HCT116 (cell line): ENCODE data around the gene FGF14. TPM values are rescaled to one million over a fixed set of nuclear protein-coding genes. Genes with fewer than 3 reads are reported as not detected.

Experiments
- ATAC-seq: fragments of 200-7000 bp; cut with Tn5 transposase; 2 replicates; pipeline ENCODE4 v1.9.1; 2020; ENCODE audit warnings: mild to moderate bottlenecking, moderate library complexity
- BruUV-seq: library from RNA; stranded (reverse); fragments of 400-500 nt; replicated peaks from 2 replicates; lab custom pipeline; 2021; lab: Mats Ljungman, UMichigan
- CTCF ChIA-PET: fragments of 300-600 bp; sonication (Branson Sonifier 250); formaldehyde crosslinking; loops from one replicate; lab custom pipeline; 2021; ENCODE audit warnings: antibody characterized with exemption; lab: Charles Lee
- POLR2A ChIA-PET: fragments of 300-600, 350-600 bp; sonication (Branson Sonifier 250); formaldehyde crosslinking; loops from one replicate; lab custom pipeline; 2021; ENCODE audit warnings: antibody characterized with exemption; lab: Charles Lee
- RAD21 ChIA-PET, 2 experiments: fragments of 300-600 bp; sonication (Branson Sonifier 250); formaldehyde crosslinking; loops; one replicate each; lab custom pipeline; 2023; ENCODE audit warnings: low total read pairs in 2 of 2; ENCODE audit not compliant: uncharacterized antibody in 2 of 2, unreplicated experiment in 2 of 2, low non-redundant PET in 1 of 2; lab: Charles Lee
- DNase-seq: peaks from one replicate; pipeline ENCODE4 v3.0.0-alpha.2; 2010; ENCODE audit warnings: low read depth, low spot score
- H2AFZ ChIP-seq: fragments of 200-600 bp; shearing (Covaris generic), sonication (generic); 2 replicates; pipeline ENCODE4 v1.6.1; 2017; ENCODE audit warnings: low read depth, mixed run types, mixed read lengths, antibody characterized with exemption, low read length; ENCODE audit not compliant: poor library complexity, severe bottlenecking
- H3K27ac ChIP-seq: 2 replicates; pipeline ENCODE4 v1.5.1; 2012; ENCODE audit warnings: low read depth, low read length
- H3K27me3 ChIP-seq: fragments of 200-600 bp; sonication (generic); 2 replicates; pipeline ENCODE4 v1.6.1; 2016; ENCODE audit warnings: mixed run types, low read length, mixed read lengths; ENCODE audit not compliant: insufficient read depth
- H3K36me3 ChIP-seq, 2 experiments: fragments of 200-500 bp in 1 of 2; fragments of 200-600 bp in 1 of 2; sonication (Bioruptor generic) in 1 of 2; sonication (generic) in 1 of 2; 2 replicates each; pipeline versions ENCODE4 v1.5.1 to v1.6.1; 2014 to 2016; ENCODE audit warnings: low read length in 2 of 2, inconsistent platforms in 1 of 2, mixed read lengths in 1 of 2, mixed run types in 1 of 2; ENCODE audit not compliant: insufficient read depth in 2 of 2, control insufficient read depth in 1 of 2
- H3K4me1 ChIP-seq, 2 experiments: fragments of 200-600 bp in 1 of 2; sonication (generic) in 1 of 2; 2 replicates each; pipeline versions ENCODE4 v1.5.1 to v1.6.1; 2012 to 2017; ENCODE audit warnings: low read length in 2 of 2, inconsistent platforms in 1 of 2, mild to moderate bottlenecking in 1 of 2, mixed read lengths in 1 of 2, mixed run types in 1 of 2, moderate library complexity in 1 of 2; ENCODE audit not compliant: insufficient read depth in 2 of 2, control insufficient read depth in 1 of 2
- H3K4me2 ChIP-seq: fragments of 200-600 bp; sonication (generic); 2 replicates; pipeline ENCODE4 v1.6.1; 2017; ENCODE audit warnings: mixed run types, low read length, mixed read lengths
- H3K4me3 ChIP-seq, 2 experiments: fragments of 200-600 bp in 1 of 2; sonication (generic) in 1 of 2; replicated peaks in 1 of 2; 2 replicates each; pipeline ENCODE4 v1.5.1; 2011 to 2016; ENCODE audit warnings: low read length in 2 of 2, control low read depth in 1 of 2, low read depth in 1 of 2, mild to moderate bottlenecking in 1 of 2, mixed read lengths in 1 of 2, mixed run types in 1 of 2
- H3K79me2 ChIP-seq: fragments of 200-600 bp; sonication (generic); 2 replicates; pipeline ENCODE4 v1.6.1; 2017; ENCODE audit warnings: mild to moderate bottlenecking, mixed run types, low read length, moderate library complexity, mixed read lengths; ENCODE audit not compliant: insufficient read depth
- H3K9ac ChIP-seq: fragments of 200-600 bp; sonication (generic); 2 replicates; pipeline ENCODE4 v1.6.1; 2016; ENCODE audit warnings: low read length, mixed read lengths
- H3K9me2 ChIP-seq: fragments of 200-600 bp; sonication (generic), shearing (Covaris generic); 2 replicates; pipeline ENCODE4 v1.6.1; 2017; ENCODE audit warnings: mixed run types, mild to moderate bottlenecking, moderate library complexity; ENCODE audit not compliant: insufficient read depth
- H3K9me3 ChIP-seq, 2 experiments: fragments of 200-500 bp in 1 of 2; fragments of 200-600 bp in 1 of 2; sonication (Bioruptor generic) in 1 of 2; sonication (generic) in 1 of 2; 2 replicates each; pipeline ENCODE4 v1.6.1; 2014 to 2017; ENCODE audit warnings: low read length in 2 of 2, mixed read lengths in 2 of 2, inconsistent platforms in 1 of 2, low read depth in 1 of 2, mild to moderate bottlenecking in 1 of 2, mixed run types in 1 of 2, moderate library complexity in 1 of 2; ENCODE audit not compliant: control insufficient read depth in 1 of 2, insufficient read depth in 1 of 2
- H4K20me1 ChIP-seq: fragments of 200-600 bp; sonication (generic), shearing (Covaris generic); 2 replicates; pipeline ENCODE4 v1.6.1; 2017; ENCODE audit warnings: mixed run types, mild to moderate bottlenecking, moderate library complexity; ENCODE audit not compliant: insufficient read depth
- CEBPB ChIP-seq: IDR thresholded peaks from 2 replicates; pipeline ENCODE4 v1.6.1; 2012; ENCODE audit warnings: low read depth
- EGR1 ChIP-seq: IDR thresholded peaks from 2 replicates; pipeline ENCODE4 v1.6.1; 2012; ENCODE audit warnings: low read depth
- ELF1 ChIP-seq: IDR thresholded peaks from 2 replicates; pipeline ENCODE4 v1.6.1; 2012; ENCODE audit warnings: low read depth, borderline replicate concordance
- EZH2 ChIP-seq: fragments of 200-600 bp; sonication (generic); IDR thresholded peaks from 2 replicates; pipeline ENCODE4 v1.6.1; 2017; ENCODE audit warnings: antibody characterized with exemption, mixed run types
- EZH2phosphoT487 ChIP-seq: fragments of 200-600 bp; IDR thresholded peaks from 2 replicates; pipeline ENCODE4 v1.6.1; 2018; ENCODE audit warnings: antibody characterized with exemption, borderline replicate concordance
- FOSL1 ChIP-seq: IDR thresholded peaks from 2 replicates; pipeline ENCODE4 v1.6.1; 2012; ENCODE audit warnings: low read depth
- JUND ChIP-seq: IDR thresholded peaks from 2 replicates; pipeline ENCODE4 v1.6.1; 2012
- POLR2A ChIP-seq: IDR thresholded peaks from 2 replicates; pipeline ENCODE4 v1.7.0; 2011; ENCODE audit warnings: borderline replicate concordance; ENCODE audit not compliant: insufficient read depth, insufficient read length; ENCODE audit errors: extremely low read depth
- POLR2AphosphoS5 ChIP-seq: IDR thresholded peaks from 2 replicates; pipeline ENCODE4 v1.6.1; 2011; ENCODE audit warnings: mild to moderate bottlenecking, low read depth, low read length, moderate library complexity
- REST ChIP-seq: IDR thresholded peaks from 2 replicates; pipeline ENCODE4 v1.6.1; 2012; ENCODE audit warnings: low read depth
- SIN3A ChIP-seq: IDR thresholded peaks from 2 replicates; pipeline ENCODE4 v1.6.1; 2012; ENCODE audit warnings: low read depth
- SP1 ChIP-seq: IDR thresholded peaks from 2 replicates; pipeline ENCODE4 v1.6.1; 2012; ENCODE audit warnings: low read depth
- SRF ChIP-seq: IDR thresholded peaks from 2 replicates; pipeline ENCODE4 v1.6.1; 2012; ENCODE audit warnings: low read depth
- TCF7L2 ChIP-seq: IDR thresholded peaks from 2 replicates; pipeline ENCODE4 v1.7.0; 2011; ENCODE audit warnings: borderline replicate concordance, inconsistent platforms; ENCODE audit not compliant: insufficient read depth, insufficient read length; ENCODE audit errors: extremely low read depth
- YY1 ChIP-seq: IDR thresholded peaks from 2 replicates; pipeline ENCODE4 v1.6.1; 2011; ENCODE audit warnings: low read length, low read depth, moderate library complexity, mild to moderate bottlenecking; ENCODE audit not compliant: insufficient replicate concordance; ENCODE audit errors: extremely low read depth
- ZFX ChIP-seq: fragments of 450-650 bp; IDR thresholded peaks from 2 replicates; pipeline ENCODE4 v1.6.1; 2017
- ZNF274 ChIP-seq: fragments of 200-500 bp; sonication (Bioruptor generic); IDR thresholded peaks from 2 replicates; pipeline ENCODE4 v1.6.1; 2014; ENCODE audit warnings: mild to moderate bottlenecking, low read depth, low read length, inconsistent platforms
- intact Hi-C: fragments of 100-400 bp; cut with micrococcal nuclease; formaldehyde crosslinking; loops from 2 replicates; pipeline ENCODE4 v1.10.0; 2022
- total RNA-seq: library from RNA; stranded (reverse); gene quantifications from one replicate; pipeline ENCODE4 v1.2.1, GENCODE V29; 2021; ENCODE audit not compliant: unreplicated experiment
- TF ChIP-seq, protein P1 (sequence below): IDR thresholded peaks from 2 replicates; pipeline ENCODE4 v1.6.1; 2012
- TF ChIP-seq, protein P2 (sequence below): IDR thresholded peaks from 2 replicates; pipeline ENCODE4 v1.6.1; 2011; ENCODE audit warnings: mild to moderate bottlenecking, low read length, moderate library complexity; ENCODE audit not compliant: insufficient replicate concordance; ENCODE audit errors: extremely low read depth

The FGF14 gene
- total RNA-seq, 1 experiment from 2014 or later, result not detected

DNA sequence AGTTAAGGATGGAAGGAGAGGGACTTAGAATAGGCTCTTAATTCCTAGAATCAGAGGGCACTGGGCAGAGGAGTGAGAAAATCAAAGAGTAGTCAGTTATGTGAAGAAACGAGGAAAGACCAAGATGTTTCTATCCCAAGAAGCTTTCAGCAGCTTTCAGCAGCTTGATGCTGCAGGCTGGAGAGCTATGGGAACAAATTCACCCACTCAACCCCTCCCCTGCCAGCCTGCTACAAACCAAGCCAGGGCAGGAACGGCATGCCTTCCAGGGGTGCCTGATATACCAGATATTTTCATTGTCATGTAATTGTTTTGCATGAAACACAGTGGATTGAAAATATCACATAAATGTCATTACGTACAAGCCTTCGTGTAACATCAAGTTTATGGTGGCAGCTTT, 262.2 kb downstream of the FGF14 start:
- TF ChIP-seq REST (no peak), YY1 (no peak), SP1 (no peak), FOSL1 (no peak), POLR2AphosphoS5 (no peak), ELF1 (no peak), SIN3A (no peak), CEBPB (no peak), ZNF274 (no peak), POLR2A (no peak), EZH2phosphoT487 (no peak), ZFX (no peak), EGR1 (no peak), TCF7L2 (no peak), JUND (no peak), SRF (no peak), EZH2 (no peak)
- TF ChIP-seq, protein P1, sequence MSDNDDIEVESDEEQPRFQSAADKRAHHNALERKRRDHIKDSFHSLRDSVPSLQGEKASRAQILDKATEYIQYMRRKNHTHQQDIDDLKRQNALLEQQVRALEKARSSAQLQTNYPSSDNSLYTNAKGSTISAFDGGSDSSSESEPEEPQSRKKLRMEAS, result no peak
- TF ChIP-seq, protein P2, sequence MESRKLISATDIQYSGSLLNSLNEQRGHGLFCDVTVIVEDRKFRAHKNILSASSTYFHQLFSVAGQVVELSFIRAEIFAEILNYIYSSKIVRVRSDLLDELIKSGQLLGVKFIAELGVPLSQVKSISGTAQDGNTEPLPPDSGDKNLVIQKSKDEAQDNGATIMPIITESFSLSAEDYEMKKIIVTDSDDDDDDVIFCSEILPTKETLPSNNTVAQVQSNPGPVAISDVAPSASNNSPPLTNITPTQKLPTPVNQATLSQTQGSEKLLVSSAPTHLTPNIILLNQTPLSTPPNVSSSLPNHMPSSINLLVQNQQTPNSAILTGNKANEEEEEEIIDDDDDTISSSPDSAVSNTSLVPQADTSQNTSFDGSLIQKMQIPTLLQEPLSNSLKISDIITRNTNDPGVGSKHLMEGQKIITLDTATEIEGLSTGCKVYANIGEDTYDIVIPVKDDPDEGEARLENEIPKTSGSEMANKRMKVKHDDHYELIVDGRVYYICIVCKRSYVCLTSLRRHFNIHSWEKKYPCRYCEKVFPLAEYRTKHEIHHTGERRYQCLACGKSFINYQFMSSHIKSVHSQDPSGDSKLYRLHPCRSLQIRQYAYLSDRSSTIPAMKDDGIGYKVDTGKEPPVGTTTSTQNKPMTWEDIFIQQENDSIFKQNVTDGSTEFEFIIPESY, result no peak
- POLR2A ChIA-PET, result no interaction called here
- no TSS peak for BruUV-seq
- Histone ChIP-seq H2AFZ (no peak overlapping the region), H3K36me3 (no peaks in the 10 kb centered on the region), H3K9me2 (no peaks in the 10 kb centered on the region), H3K9ac (no peak overlapping the region), H3K4me1 (no peaks in the 10 kb centered on the region), H3K27ac (no peak overlapping the region), H3K27me3 (no peaks in the 10 kb centered on the region), H4K20me1 (no peaks in the 10 kb centered on the region), H3K9me3 (no peaks in the 10 kb centered on the region), H3K79me2 (no peaks in the 10 kb centered on the region), H3K4me2 (no peak overlapping the region), H3K4me3 (no peak overlapping the region)
- ATAC-seq, result no peak
- intact Hi-C loops, result loop anchor here (5.0 kb wide), 1 partner anchor 418 kb away; no protein-coding TSS in a partner anchor
- DNase-seq, result no peak
- CTCF ChIA-PET, result no interaction called here
- RAD21 ChIA-PET, result no interaction called here
